GM12878 (cell line): ENCODE results near the gene CLBA1.

ENCODE experiments used
- IKZF1 ChIP-seq: fragments of 450-650 bp; conservative IDR thresholded peaks from 2 replicates; pipeline ENCODE4 v1.6.1; 2017; ENCODE audit warnings: antibody characterized with exemption, mild to moderate bottlenecking
- SP1 ChIP-seq: IDR thresholded peaks from one replicate; pipeline ENCODE4 v1.6.1; 2011; ENCODE audit warnings: low read depth, low read length

DNA sequence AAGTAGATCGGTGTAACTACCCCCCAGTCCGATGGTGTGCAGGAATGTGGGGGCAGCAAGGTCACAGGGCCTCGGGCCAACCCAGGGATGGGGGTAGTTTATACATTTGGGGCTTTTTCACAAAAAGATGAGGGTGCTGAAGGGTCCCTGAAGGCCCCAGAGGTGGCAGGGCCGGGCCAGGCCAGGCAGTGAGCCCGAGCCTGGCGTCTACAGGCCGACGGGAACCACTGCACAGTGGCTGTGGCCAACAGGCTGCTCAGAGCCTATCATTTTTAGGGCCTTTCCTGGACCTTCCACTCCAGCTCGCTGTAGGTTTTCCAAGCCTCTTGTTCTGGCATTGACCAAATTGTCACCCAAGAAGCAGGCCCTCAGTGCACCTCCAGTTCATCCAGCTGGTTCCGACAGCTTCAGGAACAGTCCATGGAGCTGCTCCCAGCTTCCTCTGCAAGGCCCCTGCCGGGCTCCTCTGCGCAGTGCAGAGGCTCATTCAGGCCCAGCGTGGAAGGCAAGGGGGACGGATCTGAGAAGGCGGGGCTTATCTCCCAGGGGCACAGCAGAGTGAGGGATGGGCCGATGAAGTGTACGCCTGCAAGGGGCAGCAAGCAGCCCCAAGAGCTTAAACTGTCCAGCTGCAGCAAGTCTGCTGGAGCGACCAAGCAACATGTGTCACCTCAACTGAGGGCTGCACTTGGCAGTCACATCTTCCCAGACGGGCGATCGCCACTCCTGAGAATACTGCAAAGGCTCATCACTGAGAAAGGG is 21.4 kb downstream of the CLBA1 start:
- no peak for TF ChIP-seq SP1
- TF ChIP-seq IKZF1, result no peak
